Measurements from ENCODE around the gene BRINP2.

DNA sequence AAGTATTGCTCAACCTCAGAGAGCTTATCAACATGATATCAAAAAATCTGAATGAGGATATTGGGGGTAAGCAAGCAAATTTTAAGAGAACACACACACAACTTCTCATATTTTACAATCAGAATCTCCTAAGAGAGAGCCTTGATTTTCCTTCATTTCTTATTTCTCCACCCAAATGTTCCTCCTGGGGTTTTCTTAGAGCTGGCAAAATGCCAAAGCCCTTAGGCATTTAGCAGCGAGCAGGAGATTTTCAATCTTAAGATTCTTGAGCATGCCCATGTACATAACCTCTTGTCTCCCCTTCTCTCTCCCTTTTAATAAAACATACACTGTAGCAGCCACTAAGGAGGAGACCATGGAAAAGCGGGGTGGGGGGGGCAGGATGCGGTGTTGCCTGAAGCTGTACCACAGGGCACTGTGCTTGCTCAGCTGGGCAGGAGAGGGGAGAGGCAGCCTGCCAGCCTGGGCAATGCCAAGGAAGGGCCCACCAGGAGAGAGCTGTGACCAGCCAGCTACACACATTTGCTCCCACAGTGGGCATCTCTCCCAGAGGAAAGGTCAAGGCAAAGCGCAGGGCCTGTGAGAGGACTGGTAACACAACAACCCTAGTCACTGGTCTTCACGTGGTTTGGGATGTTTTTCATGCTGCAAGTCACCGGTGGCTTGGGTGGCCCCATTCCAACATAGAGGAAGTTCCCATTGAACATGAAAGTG, 4.3 kb downstream of the BRINP2 start:
- TF ChIP-seq, protein P1, sequence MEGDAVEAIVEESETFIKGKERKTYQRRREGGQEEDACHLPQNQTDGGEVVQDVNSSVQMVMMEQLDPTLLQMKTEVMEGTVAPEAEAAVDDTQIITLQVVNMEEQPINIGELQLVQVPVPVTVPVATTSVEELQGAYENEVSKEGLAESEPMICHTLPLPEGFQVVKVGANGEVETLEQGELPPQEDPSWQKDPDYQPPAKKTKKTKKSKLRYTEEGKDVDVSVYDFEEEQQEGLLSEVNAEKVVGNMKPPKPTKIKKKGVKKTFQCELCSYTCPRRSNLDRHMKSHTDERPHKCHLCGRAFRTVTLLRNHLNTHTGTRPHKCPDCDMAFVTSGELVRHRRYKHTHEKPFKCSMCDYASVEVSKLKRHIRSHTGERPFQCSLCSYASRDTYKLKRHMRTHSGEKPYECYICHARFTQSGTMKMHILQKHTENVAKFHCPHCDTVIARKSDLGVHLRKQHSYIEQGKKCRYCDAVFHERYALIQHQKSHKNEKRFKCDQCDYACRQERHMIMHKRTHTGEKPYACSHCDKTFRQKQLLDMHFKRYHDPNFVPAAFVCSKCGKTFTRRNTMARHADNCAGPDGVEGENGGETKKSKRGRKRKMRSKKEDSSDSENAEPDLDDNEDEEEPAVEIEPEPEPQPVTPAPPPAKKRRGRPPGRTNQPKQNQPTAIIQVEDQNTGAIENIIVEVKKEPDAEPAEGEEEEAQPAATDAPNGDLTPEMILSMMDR (IDR thresholded peaks at IDR 0.05), result no peak
- TF ChIP-seq POLR2A (IDR thresholded peaks at IDR 0.05), result no peak
